ENCODE results near the gene HSCB.

Gene HSCB

DNA sequence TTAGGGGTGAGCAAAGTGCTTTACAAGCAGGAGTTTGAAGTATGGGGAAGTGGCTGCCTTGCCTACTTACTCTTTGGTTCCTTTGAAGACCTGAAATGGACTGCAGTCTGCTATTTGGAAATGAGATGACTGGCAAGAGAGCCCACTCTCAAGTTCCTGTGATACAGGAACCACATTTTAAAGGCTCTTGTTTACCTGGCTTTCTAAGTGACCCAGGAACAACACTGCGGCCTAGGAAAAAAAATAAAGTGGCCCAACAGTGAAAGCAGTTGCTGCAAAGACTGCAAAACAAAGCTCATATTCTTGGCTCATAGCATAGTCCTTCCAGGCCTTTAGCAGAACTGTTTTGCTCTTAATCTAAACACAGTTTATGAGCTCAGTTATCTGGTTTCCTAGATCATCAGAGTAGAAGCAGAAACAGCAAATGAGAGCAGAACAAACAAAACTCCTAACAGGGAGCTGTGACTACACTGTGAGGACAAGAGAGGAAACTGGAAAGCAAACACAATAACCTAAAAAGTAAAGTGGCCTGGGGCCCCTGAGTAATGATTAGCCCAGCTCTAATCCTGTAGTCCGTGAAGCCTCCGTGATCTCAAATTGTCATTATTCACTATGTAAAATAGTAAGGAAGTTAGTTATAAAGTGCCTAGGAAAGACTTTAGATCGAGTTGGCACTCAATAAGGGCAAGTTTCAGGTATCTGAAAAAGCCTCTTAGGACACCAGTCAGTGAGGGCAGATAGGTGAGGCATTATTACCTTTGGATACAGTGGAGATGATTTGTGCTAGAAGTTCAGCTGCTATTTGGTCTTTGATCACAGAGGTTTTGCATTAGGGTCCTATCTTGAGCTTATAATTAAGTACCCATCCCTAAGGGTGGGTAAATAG, 42.2 kb downstream of the HSCB start:
- H3K27ac ChIP-seq (ENCODE audit: low read length), result no peak overlapping the region
- H3K79me2 ChIP-seq (ENCODE audit: low read length), result peaks cover 92% of the 10 kb centered on the region

DNA sequence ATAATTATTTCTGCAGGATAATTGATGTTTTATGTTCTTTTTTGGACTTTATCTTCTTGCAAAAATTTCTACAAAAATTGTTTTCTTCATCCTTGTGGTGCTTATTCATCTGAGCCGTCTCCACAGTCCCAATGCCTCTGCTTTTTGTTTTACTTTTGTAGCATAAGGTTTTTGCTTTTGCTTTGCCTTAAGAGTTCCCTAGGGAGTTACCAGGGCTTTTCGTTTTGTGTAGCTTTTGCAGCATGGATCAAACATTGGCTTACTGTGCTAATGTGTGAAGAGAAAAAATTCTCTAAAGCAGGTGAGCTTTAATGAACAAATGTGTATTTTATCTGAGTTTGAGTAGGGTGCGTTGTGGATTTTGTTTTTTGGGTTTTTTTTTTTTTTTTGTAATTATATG, 46.8 kb downstream of the HSCB start:
- H4K20me1 ChIP-seq (ENCODE audit: insufficient read depth, low read length), result no peaks in the 10 kb centered on the region
- peaks cover 41% of the 10 kb centered on the region for H3F3A ChIP-seq (ENCODE audit: insufficient read depth, low read length)
- peaks cover 49% of the 10 kb centered on the region for H3K4me1 ChIP-seq (ENCODE audit: low read length)
- no peak for DNase-seq
- H3K4me3 ChIP-seq (ENCODE audit: low read length), result no peak overlapping the region
- H3K4me2 ChIP-seq (ENCODE audit: low read depth, low read length), result no peak overlapping the region
- H3K79me2 ChIP-seq (ENCODE audit: low read length), result peaks cover 59% of the 10 kb centered on the region
- H3K9me2 ChIP-seq (replicated peaks; ENCODE audit: insufficient read depth, low read length), result no peaks in the 10 kb centered on the region
- H3K36me3 ChIP-seq (replicated peaks; ENCODE audit: insufficient read depth, low read length), result peaks cover 8% of the 10 kb centered on the region
- TF ChIP-seq, protein P1, sequence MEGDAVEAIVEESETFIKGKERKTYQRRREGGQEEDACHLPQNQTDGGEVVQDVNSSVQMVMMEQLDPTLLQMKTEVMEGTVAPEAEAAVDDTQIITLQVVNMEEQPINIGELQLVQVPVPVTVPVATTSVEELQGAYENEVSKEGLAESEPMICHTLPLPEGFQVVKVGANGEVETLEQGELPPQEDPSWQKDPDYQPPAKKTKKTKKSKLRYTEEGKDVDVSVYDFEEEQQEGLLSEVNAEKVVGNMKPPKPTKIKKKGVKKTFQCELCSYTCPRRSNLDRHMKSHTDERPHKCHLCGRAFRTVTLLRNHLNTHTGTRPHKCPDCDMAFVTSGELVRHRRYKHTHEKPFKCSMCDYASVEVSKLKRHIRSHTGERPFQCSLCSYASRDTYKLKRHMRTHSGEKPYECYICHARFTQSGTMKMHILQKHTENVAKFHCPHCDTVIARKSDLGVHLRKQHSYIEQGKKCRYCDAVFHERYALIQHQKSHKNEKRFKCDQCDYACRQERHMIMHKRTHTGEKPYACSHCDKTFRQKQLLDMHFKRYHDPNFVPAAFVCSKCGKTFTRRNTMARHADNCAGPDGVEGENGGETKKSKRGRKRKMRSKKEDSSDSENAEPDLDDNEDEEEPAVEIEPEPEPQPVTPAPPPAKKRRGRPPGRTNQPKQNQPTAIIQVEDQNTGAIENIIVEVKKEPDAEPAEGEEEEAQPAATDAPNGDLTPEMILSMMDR (IDR thresholded peaks at IDR 0.05; ENCODE audit: low read length), result no peak
- TF ChIP-seq EZH2 (optimal IDR thresholded peaks at IDR 0.05; ENCODE audit: low read depth, low read length), result no peak
- no peak for TF ChIP-seq EZH2phosphoT487 (IDR thresholded peaks at IDR 0.05; ENCODE audit: low read length)
- no peak overlapping the region for H3K9ac ChIP-seq (ENCODE audit: low read length)
- H2AFZ ChIP-seq (ENCODE audit: low read length), result no peak overlapping the region
- no peak overlapping the region; the same call in 1 of the 2 replicates for H3K27ac ChIP-seq (ENCODE audit: low read length)
- H3K9me3 ChIP-seq (replicated peaks; ENCODE audit: insufficient read depth, low read length), result no peaks in the 10 kb centered on the region
- no peaks in the 10 kb centered on the region for H3K27me3 ChIP-seq (replicated peaks; ENCODE audit: insufficient read depth, low read length)

More for the DNA sequence above, 42.2 kb downstream of the HSCB start:
- H3K9me2 ChIP-seq (replicated peaks; ENCODE audit: insufficient read depth, low read length), result no peaks in the 10 kb centered on the region
- H2AFZ ChIP-seq (ENCODE audit: low read length), result no peak overlapping the region
- no peaks in the 10 kb centered on the region for H3K27me3 ChIP-seq (replicated peaks; ENCODE audit: insufficient read depth, low read length)
- peaks cover 4% of the 10 kb centered on the region; the same call in 1 of the 2 replicates for H4K20me1 ChIP-seq (ENCODE audit: insufficient read depth, low read length)
- no peak overlapping the region for H3K4me2 ChIP-seq (ENCODE audit: low read depth, low read length)
- H3K36me3 ChIP-seq (replicated peaks; ENCODE audit: insufficient read depth, low read length), result peaks cover 11% of the 10 kb centered on the region
- peaks cover 5% of the 10 kb centered on the region for H3F3A ChIP-seq (ENCODE audit: insufficient read depth, low read length)
- TF ChIP-seq EZH2 (optimal IDR thresholded peaks at IDR 0.05; ENCODE audit: low read depth, low read length) (no peak), EZH2phosphoT487 (IDR thresholded peaks at IDR 0.05; ENCODE audit: low read length) (no peak)
- TF ChIP-seq, protein P1 (IDR thresholded peaks at IDR 0.05; ENCODE audit: low read length), result no peak
- no peaks in the 10 kb centered on the region for H3K9me3 ChIP-seq (replicated peaks; ENCODE audit: insufficient read depth, low read length)
- H3K4me1 ChIP-seq (ENCODE audit: low read length), result peaks cover 16% of the 10 kb centered on the region
- no peak overlapping the region for H3K4me3 ChIP-seq (ENCODE audit: low read length)
- DNase-seq, result no peak
- no peak overlapping the region for H3K9ac ChIP-seq (ENCODE audit: low read length)

GRCh38 chr22:28791124-28791523, 49.3 kb downstream of the HSCB start:
- Histone ChIP-seq H3K27me3 (replicated peaks; ENCODE audit: insufficient read depth, low read length) (no peaks in the 10 kb centered on the region), H3K4me1 (ENCODE audit: low read length) (peaks cover 73% of the 10 kb centered on the region), H3K4me3 (ENCODE audit: low read length) (no peak overlapping the region), H3K9me2 (replicated peaks; ENCODE audit: insufficient read depth, low read length) (no peaks in the 10 kb centered on the region), H3K9me3 (replicated peaks; ENCODE audit: insufficient read depth, low read length) (no peaks in the 10 kb centered on the region), H3K9ac (ENCODE audit: low read length) (peak overlapping the region; percentile 56), H2AFZ (ENCODE audit: low read length) (no peak overlapping the region), H4K20me1 (ENCODE audit: insufficient read depth, low read length) (peaks cover 17% of the 10 kb centered on the region), H3K27ac (ENCODE audit: low read length) (peak overlapping the region; percentile 96), H3F3A (ENCODE audit: insufficient read depth, low read length) (peaks cover 66% of the 10 kb centered on the region), H3K79me2 (ENCODE audit: low read length) (peaks cover 53% of the 10 kb centered on the region), H3K36me3 (replicated peaks; ENCODE audit: insufficient read depth, low read length) (peaks cover 13% of the 10 kb centered on the region), H3K4me2 (ENCODE audit: low read depth, low read length) (peak overlapping the region; percentile 71)
- TF ChIP-seq EZH2phosphoT487 (IDR thresholded peaks at IDR 0.05; ENCODE audit: low read length), result no peak
- DNase-seq, result peak; percentile 6
